GM23338 (cell line): ENCODE results near the gene GNAI2.

ENCODE experiments used
- CREB1 ChIP-seq: fragments of 250-450 bp; sonication (Bioruptor Pico); IDR thresholded peaks from 2 replicates; pipeline ENCODE4 v1.5.0; 2020; ENCODE audit warnings: low read depth, mild to moderate bottlenecking, moderate library complexity
- EZH2 ChIP-seq: fragments of 200-600 bp; sonication (generic); IDR thresholded peaks from one replicate; pipeline ENCODE4 v1.8.0; 2017; ENCODE audit warnings: antibody characterized with exemption, mild to moderate bottlenecking, low read depth; ENCODE audit not compliant: unreplicated experiment
- EZH2phosphoT487 ChIP-seq: fragments of 200-600 bp; sonication (generic); IDR thresholded peaks from one replicate; pipeline ENCODE4 v1.8.1; 2018; ENCODE audit warnings: antibody characterized with exemption; ENCODE audit not compliant: unreplicated experiment
- JUNB ChIP-seq: IDR thresholded peaks from one replicate; pipeline ENCODE4 v1.6.1; 2016; ENCODE audit warnings: antibody characterized with exemption; ENCODE audit not compliant: unreplicated experiment
- NANOG ChIP-seq: IDR thresholded peaks from 2 replicates; pipeline ENCODE4 v1.6.1; 2016; ENCODE audit warnings: antibody characterized with exemption, borderline replicate concordance
- POLR2AphosphoS5 ChIP-seq: IDR thresholded peaks from 2 replicates; pipeline ENCODE4 v1.6.1; 2016; ENCODE audit warnings: antibody characterized with exemption, low read depth
- REST ChIP-seq: IDR thresholded peaks from one replicate; pipeline ENCODE4 v1.6.1; 2018; ENCODE audit warnings: antibody characterized with exemption; ENCODE audit not compliant: unreplicated experiment
- STAT1 ChIP-seq: IDR thresholded peaks from one replicate; pipeline ENCODE4 v1.6.1; 2016; ENCODE audit warnings: antibody characterized with exemption; ENCODE audit not compliant: unreplicated experiment
- ZNF114 ChIP-seq: fragments of 250-450 bp; sonication (Bioruptor Pico); IDR thresholded peaks from 2 replicates; pipeline ENCODE4 v1.5.0; 2020; ENCODE audit warnings: mild to moderate bottlenecking, moderate library complexity
- ZNF331 ChIP-seq: fragments of 250-450 bp; sonication (Bioruptor Pico); IDR thresholded peaks from 2 replicates; pipeline ENCODE4 v1.5.0; 2020; ENCODE audit warnings: low read depth, mild to moderate bottlenecking, moderate library complexity
- TF ChIP-seq, protein P1 (sequence below), 2 experiments: fragments of 200-600 bp in 1 of 2; sonication (generic) in 1 of 2; conservative IDR thresholded peaks; 2 replicates each; pipeline versions ENCODE4 v1.5.1 to v1.6.1; 2016 to 2017; ENCODE audit warnings: antibody characterized with exemption in 2 of 2, low read depth in 2 of 2, mild to moderate bottlenecking in 2 of 2, moderate library complexity in 1 of 2

DNA sequence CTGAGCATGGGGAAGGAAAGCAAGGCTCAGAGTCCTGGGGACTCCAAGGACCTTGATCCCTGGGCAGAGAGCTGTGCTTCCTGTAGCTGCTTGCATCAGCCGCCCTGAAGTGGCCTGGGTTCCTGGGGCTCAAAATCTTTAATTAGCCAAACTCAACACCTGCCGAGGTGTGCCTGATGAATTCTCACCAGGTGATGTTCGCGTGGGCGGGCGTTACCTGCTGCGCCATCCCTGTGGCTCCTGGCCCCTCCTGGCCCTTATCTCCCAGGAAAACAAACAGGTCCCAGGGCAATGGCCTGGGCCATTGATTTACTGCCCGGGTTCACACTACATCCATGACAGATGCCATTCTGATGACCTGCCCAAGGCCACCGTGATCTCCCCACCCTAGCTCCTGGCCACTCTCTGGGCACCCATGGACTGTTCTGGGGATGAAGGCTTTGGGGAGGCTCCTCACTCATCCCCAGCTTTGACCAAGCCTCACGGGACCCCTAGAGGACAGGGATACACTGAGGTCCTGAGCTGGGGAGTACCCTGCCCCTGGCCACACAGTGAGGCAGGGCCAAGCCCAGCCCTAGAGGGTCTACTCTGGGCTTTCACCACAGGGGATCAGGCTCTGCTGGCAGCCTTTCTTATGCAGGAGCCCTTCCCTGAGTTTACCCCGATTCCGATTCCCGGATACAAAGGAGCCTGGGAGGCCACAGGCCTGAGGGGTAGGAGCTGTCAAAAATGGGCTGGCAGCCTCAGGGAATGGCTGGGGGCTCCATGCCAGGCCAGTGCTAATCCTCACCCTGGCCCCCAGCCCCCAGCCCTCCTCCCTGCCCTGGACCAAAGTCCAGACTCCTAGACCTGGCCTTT is 25.3 kb upstream of the GNAI2 start:
- TF ChIP-seq, protein P1, sequence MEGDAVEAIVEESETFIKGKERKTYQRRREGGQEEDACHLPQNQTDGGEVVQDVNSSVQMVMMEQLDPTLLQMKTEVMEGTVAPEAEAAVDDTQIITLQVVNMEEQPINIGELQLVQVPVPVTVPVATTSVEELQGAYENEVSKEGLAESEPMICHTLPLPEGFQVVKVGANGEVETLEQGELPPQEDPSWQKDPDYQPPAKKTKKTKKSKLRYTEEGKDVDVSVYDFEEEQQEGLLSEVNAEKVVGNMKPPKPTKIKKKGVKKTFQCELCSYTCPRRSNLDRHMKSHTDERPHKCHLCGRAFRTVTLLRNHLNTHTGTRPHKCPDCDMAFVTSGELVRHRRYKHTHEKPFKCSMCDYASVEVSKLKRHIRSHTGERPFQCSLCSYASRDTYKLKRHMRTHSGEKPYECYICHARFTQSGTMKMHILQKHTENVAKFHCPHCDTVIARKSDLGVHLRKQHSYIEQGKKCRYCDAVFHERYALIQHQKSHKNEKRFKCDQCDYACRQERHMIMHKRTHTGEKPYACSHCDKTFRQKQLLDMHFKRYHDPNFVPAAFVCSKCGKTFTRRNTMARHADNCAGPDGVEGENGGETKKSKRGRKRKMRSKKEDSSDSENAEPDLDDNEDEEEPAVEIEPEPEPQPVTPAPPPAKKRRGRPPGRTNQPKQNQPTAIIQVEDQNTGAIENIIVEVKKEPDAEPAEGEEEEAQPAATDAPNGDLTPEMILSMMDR (conservative IDR thresholded peaks at IDR 0.05; ENCODE audit: low read depth in 2 of 2), result no peak
- TF ChIP-seq EZH2phosphoT487, result no peak
- TF ChIP-seq POLR2AphosphoS5, result no peak
- no peak for TF ChIP-seq JUNB
- TF ChIP-seq CREB1 (CRISPR knock-in tag), result no peak
- TF ChIP-seq EZH2, result no peak
- TF ChIP-seq ZNF331 (CRISPR knock-in tag), result no peak
- TF ChIP-seq REST, result no peak
- TF ChIP-seq STAT1, result no peak
- no peak for TF ChIP-seq ZNF114 (CRISPR knock-in tag)
- TF ChIP-seq NANOG, result no peak
